GM19240 (cell line): ENCODE data around the gene ELFN1.

ENCODE experiments used
- DNase-seq: peaks from one replicate; pipeline ENCODE4 v3.0.0; 2011; ENCODE audit warnings: low spot score; ENCODE audit not compliant: insufficient read length

ELFN1 gene

DNA sequence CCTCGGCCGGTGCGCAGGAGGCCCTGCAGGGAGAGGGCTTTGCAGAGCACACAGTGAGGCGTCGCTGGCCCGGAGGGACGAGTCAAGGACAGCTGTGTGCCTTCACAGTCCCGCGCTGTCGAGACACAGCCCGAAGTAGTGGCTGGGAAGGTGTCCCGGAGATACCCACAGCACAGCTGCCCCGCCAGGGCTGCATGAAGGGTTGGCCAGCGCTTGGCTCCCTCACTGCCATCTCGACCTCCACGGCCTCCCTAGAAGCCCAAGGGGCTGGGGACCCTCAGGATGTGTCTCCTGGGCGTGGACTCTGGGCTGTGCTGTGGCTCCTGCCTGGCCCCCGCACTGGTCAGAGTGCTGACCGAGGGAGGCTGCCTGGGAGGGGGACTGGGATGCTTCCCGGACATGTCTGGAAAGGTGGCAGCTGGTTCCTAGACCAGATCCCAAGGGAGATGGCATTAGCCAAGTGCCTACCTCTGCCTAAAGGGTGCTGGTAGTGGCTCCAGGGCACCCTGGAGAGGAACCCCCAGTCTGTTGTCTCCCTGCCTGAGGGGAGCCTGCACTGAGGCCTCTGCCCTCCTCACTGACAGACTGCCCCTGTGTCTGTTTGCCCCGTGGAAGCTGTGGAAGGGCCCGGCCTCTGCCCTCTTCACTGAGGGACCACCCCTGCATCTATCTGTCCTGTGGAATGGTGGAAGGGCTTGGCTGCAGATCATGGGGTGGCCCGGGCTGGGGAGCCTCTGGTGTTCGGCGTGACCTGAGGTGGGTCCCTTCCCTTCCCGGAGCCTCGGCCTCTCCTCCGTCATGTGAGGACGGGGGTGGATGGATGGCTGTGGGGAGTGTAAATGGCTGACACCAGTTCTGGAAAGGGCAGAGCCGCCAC is 5.8 kb downstream of the ELFN1 start:
- no peak for DNase-seq

DNA sequence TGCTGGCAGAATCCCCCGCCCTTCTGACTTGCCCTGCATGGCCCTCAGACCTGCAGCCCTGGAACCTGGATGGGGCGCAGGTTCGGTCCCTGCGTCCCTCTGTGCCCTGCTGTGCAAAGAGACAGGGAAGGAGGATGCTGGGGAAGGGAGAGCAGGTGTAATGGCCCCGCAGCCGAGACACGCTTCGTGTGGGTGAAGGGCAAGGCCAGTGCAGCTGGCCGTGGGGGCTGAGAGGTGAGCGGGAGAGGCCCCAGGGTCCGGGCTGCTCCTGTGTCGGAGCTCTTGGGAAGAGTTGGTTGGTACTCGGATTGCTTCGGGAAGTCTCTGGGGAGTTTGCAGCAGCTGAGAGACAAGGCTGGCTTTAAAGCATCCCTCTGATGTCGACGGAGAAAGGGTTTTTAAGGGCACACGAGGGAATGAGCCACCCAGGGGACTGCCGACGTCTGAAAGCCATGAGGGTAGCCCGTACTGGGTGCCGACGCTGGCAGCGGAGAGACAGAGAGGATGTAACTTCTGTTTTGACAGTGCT is 6.5 kb downstream of the ELFN1 start:
- no peak for DNase-seq

DNA sequence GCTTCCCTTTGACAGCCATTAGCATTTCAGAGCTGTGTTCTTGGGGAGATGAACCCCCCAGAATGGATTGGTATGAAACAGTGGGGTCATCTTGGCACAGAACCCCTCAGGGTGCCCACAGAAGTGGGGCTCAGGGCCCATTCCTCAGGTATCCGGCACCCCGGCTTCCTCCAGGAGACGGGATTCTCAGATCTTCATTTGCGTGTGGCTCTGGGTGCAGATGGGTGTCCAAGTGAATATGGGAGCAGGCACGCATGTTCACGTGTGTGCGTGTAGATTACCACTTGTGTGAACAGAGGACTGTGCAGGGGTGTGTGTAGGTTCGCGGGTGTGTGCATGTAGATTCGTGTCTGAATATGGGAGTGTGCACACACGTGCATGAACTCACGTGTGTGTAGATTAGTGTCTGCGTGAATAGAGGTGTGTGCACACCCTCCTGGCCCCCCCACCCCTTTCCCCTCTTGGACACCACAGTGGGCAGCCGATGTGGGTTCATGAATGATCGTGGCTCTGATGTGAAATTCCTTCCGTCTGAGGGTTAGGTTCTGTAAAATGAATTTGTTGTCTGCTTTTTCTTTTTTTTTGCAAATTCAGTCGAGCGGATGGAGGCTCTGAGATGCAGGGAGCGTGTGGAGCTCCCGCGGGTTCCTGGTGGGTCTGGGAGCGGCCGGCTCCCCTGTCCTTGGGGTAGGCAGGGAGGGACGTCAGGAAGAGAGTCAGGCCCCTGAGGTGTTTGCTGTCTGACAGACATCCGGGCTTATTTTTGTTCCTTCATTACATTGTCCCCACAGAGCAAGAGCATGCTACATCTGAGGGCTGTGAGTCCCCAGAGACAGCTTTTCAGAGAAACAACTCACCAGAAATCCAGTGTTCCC is 7.4 kb downstream of the ELFN1 start:
- DNase-seq, result no peak

DNA sequence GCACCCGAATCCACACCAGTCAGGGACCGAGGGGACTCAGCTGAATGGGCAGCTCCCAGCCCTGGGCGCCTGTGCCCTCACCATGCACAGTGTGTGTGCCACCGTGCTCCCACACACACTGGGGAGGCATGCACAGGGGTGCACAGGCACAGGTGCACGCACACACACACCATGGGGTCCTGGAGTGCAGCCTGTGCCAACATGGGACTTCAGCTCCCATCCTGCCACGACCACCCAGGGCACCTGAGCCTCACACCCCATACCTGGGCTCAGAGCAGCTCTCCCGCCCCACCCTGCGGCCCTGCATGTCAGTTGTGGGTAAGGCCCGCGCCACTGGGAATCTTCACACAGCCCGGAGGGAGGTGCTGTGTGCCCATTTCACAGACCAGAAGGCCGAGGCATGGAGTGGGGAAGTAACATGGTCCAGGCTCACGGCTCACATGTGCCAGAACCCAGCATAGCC is 8.0 kb downstream of the ELFN1 start:
- no peak for DNase-seq

GRCh38 chr7:1678571-1679325 is 8.7 kb downstream of the ELFN1 start:
- DNase-seq, result no peak

DNA sequence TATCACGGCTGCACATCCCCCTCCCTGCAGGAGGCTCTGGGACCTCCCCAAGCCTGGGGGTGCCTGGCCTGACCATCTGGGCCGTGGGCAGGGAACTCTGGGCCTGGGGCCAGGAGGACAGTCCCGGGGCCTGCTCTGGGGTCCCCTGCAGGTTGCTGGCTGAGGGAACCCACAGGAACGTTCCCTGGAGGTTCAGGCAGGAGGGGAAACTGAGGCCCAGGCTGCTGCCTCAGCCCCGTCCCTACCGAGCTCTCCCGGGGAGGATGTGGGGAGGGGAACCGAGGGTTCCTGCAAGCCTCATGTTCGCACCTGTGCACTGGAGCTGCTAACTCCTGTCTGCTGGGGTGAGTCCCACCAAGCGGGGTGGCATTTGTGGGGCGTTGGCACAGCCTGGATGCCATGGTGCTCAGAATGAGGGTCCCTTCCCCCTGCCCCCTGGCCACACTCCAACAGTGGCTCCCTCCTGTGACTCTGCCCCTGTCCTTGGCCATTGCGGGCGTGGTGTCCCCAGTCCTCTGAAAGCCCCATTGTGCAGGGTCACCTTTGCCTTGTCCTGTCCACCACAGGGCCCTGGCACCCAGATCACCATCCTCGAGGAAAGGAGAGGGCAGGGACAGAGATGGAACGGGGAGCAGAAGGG is 9.4 kb downstream of the ELFN1 start:
- DNase-seq, result no peak

DNA sequence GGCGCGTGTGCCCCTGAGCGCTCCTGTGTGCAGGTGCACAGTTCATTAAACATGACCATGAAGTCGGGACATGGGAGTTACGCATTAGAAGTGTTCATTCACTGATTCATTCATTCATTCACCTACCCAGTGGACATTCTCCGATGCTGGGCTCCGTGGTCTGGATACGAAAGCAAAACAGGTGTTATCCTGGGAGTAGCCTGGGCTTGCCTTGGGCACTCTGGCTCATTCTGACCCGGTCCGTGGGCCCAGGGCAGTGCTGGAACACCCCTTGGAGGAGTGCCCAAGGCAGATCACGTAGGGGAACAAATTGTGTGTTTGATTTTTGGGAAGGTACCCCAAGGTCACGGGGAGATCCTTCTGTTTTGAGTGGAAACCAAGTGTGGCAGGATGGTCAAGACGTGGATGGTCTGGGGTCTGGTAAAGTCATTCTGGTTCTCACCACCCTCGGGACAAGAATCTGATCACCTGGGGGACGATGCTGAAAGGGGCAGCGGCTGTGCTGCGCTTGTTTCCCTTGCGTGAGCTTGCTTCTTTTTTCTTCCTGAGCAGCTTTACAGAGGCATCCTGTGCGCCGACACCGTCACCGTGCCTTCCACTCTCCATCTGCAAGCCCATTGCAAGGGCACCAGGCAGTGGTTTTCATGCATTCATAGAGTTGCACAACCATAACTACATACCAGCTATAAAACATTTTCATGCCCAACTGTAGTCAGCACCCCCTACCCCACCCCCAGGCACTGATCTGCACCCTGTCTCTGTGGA is 10.1 kb downstream of the ELFN1 start:
- DNase-seq, result no peak

DNA sequence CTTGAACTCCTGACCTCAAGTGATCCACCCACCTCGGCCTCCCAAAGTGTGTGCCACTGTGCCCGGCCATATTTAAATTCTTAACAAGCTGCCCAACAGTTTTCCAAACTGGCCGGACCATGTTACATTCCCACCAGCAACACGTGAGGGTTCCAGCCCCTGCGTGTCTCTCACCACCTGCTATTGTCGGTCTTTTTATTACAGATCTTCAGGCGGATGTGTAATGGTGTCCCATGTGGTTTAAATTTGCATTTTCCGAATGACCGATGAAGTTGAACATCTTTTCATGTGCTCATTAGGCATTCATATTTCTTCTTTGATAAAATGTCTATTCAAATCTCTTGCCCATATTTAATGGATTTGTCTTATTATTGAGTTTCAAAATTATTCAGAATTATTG is 11.5 kb downstream of the ELFN1 start:
- DNase-seq, result no peak

DNA sequence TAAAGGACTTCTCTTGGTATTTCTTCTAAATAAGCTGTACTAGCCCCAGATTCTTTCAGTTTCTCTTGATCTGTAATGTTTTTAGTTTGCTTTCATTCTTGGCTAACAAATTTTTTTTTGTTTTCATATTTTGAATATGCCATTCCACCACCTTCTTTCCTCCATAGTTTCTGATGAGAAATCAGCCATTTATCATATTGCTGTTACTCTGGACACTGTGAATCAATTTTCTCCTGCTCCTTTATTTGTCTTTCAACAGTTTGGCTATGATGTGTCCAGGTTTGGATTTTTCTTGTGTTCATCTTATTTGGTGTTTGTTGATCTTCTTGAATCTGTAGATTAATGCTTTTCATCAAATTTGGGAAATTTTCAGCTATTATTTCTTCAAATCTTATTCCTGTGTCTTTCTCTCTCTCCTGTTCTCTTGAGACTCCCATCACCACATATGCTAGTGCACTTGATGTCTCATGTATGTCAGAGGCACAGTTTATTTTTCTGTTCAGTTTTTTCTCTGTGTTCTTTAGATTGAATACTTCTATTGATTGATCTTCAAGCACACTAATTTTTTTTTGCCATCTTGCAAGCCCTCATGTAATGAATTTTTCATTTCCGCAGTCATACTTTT is 15.0 kb downstream of the ELFN1 start:
- no peak for DNase-seq

GRCh38 chr7:1688542-1688941 is 18.5 kb downstream of the ELFN1 start:
- no peak for DNase-seq

- no peak for DNase-seq
Measured at GRCh38 chr7:1689311-1689710, 19.2 kb downstream of the ELFN1 start.

- no peak for DNase-seq
Measured at GRCh38 chr7:1690359-1690958, 20.4 kb downstream of the ELFN1 start.

- DNase-seq, result no peak
Measured at GRCh38 chr7:1691096-1691495, 21.0 kb downstream of the ELFN1 start.

DNA sequence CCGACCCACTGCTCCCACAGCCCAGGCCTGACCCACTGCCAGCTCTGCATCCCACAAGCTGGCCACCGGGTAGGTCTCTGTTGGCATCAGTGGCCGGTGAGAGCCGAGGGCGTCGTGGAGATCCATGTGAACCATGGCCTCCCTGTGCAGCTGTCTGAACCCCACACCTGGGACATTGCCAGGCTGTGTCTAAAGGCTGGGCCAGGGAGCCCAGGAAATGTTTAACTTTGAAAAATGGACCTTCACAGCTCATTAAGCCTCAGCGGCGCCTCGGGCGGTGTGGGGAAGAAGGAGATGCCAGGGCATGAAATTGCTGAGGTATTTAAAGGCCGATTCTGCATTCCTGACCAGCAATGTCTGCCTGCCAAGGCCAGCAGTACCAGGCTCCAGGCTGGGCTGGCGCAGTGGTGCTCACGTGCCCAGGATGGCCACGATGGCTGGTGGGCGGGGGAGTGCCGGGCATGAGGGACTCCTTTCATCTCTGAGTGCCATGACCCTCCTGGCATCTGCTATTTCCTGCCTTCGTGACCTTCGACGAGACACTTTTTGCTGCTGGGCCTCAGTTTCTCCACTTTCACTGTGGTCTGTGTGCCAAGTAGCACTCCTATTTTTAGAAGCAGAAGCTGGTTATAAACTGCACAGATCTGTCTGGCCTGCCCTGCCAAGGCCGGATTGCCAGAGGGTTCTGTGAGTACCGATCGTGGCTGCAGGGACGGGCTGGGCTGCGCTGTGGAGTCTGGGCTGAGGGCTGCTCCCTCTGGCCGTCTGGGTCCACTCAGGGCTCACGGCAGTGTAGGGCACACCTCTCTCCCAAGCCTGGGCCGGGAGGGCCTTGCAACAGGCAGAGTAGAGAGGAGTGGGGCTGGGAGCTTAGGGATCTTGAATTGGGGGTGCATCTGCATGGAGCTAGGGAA is 21.8 kb downstream of the ELFN1 start:
- no peak for DNase-seq

- DNase-seq, result no peak
Measured at GRCh38 chr7:1692515-1693418, 22.7 kb downstream of the ELFN1 start.

GRCh38 chr7:1693419-1693990 is 23.4 kb downstream of the ELFN1 start:
- DNase-seq, result no peak
